Skin of body (tissue), 2 donors: ENCODE measurements around the gene EIPR1. TPM values are rescaled to one million over a fixed set of nuclear protein-coding genes. Genes with fewer than 3 reads are reported as not detected.
A peak's percentile ranks its signal among the peaks of the same experiment; 100 is the strongest.

Experiments used
- DNase-seq: peaks from one replicate; lab custom pipeline; 2025; lab: John Stamatoyannopoulos, UW
- total RNA-seq: library from RNA; depleted of rRNA; stranded (reverse); fragments of >200 nt; gene quantifications from one replicate; pipeline ENCODE4 v1.2.3, GENCODE V29; 2014

EIPR1 gene
- total RNA-seq, 1 donor from 2014 or later, result 14.2 TPM

DNA sequence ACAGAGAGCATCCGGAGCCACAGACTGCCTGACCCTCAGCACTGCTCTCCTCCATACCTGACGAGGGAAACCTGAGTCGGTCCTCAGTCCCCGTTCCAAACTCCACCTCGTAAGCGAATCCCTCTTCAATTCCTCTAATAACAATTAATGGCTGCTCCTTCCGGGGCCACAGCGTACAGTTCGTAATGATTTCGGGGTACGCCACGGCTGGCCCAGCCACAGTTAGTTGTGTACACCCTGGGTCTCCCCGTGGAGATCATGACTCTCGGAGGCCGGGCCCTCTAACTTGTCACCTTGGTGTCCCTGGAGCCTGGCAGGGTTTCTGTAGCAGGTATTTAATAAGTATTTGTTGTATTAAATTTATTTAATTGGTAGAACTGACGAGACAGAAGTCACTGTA lies 121.5 kb downstream of the EIPR1 start:
- DNase-seq, result no peak

DNA sequence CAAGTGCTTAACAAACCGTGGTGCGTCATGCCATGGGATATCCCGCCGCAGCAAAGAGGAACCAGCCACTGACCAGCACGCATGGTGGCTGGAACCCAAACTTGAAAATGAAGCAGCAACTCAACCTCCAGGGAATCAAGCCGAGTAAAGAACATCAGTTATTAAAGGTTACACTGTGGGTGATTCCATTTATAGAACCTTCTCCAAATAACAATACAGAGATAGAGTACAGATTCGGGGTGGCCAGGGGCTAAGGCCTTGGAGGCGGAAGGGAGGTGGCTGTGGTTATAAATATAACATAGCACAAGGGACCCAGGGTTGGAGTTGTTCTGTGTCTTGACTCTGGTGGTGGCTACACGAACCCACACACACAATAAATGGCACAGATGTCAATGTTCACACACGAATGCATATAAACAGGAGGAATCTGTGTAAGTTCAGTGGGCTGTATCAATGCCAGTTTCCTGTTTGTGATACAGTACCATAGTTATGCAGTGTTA lies 123.1 kb downstream of the EIPR1 start:
- no peak for DNase-seq

DNA sequence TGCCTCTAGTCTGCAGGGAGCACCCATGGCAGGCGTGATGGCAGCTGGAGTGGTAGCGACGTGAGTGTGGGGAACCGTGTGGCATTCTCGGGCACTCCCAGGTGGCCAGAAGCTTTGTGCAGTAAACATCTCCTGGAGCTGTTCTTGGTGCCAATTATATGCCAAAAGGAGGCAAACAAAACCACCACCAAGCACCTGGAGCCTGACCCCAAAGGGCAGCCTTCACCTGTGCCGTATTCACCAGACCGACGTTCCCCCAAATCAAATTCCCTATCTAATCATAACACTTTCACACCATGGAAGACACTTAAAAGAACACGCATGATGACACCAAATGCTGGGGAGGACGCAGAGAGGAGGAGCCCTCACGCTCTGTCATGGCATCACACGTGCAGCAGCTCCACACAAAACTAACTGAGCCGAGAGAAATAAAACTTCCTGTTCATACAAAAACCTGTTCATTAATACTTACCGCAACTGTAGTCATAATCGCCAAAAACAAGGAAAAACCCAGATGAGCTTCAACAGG lies 123.6 kb downstream of the EIPR1 start:
- DNase-seq, result no peak

DNA sequence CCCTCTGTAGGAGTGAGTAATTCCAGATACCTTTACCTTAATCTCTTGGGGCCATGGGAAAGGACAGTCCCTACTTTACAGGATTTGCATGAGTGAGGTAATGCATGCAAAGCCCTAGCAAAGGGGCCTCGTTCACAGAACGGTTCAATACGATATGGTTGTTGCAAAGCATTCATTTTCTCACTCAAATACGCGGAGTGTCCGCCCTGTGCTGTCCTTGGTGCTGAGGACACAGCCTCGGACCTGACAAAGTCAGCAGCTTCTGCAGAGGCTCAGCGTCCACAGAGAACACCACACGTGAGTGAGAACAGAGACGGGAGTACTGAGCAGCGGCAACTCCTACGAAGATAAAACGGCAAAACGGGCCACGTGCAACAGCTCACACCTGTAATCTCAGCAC lies 125.7 kb downstream of the EIPR1 start:
- DNase-seq, result no peak

DNA sequence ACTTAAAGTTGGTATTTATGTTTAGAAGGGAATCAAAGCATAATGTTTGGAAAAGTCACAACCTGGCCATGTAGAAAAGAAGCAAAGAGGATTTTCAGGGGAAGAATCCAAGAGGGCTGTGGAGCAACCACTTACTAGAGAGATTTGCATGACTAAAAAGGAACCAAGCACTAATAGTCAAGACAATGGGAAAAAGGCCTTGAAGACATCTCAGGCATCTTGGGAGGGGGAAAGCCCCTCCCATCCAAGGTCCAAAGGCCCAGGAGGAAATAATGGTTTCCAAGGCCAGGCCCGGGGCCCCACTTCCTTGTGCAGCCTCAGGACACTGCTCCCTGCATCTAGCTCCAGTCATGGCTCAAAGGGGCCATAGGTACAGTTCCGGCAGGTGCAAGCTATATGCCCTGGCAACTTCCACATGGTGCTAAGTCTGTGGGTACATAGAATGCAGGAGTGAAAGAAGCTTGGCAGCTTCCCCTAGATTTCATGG lies 128.1 kb downstream of the EIPR1 start:
- DNase-seq, result no peak

DNA sequence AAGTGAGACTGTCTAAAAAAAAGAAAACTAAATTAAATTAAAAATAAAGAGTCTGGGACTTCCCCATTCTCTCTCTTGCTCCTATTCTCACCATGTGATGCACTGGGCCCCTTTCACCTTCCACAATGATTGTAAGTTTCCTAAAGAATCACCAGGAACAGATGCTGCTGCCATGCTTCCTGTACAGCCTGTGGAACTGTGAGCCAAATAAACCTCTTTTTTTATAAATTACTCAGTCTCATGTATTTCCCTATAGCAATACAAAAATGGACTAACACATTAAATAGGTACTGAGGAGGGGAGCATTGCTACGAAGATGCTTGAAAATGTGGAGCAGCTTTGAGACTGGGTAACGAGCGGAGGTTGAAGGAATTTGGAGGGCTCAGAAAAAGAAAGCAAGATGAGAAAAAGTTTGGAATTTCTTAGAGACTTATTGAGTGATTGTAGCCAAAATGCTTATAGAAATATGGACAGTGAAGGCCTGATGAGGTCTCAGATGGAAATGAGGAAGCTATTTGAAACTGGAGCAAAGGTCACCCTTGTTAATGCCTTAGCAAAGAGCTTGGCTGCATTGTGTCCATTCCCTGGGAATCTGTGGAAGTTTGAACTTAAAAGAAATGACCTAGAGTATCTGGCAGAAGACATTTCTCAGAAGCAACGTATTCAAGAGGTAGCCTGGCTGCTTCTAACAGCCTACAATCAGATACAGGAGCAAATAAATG lies 128.7 kb downstream of the EIPR1 start:
- DNase-seq, result no peak

DNA sequence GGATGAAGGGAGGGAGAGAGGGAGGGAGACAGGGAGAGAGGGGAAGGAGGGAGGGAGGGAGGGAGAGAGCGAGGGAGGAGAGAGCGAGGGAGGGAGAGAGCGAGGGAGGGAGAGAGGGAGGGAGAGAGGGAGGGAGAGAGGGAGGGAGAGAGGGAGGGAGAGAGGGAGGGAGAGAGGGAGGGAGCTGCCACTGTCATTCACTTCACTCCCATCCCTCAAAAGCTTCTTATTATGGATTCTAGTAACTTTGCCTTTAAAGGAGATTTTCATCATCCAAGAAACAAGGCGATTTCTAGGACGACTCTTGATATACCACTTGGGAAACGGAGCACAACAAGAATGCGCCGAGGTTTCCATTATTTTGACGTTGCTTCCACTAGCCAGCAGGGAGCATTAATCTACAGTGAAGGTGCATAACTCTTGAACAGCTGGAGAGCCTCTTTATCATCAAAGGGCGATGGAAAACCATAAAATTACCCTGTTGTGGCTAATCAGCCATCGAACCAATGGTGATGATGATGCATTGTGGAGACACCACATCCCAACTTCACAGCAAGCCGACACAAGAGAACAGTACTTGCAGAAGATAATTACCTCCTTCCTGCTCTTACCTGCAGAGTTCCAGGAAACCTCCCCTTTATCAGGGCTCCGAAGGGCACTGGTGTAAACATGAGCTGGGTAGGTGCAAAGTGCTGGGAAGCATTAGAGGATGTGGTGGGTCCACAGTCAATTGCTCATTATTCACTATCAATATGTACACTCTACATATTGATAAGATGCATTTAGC lies 130.5 kb downstream of the EIPR1 start:
- no peak for DNase-seq

DNA sequence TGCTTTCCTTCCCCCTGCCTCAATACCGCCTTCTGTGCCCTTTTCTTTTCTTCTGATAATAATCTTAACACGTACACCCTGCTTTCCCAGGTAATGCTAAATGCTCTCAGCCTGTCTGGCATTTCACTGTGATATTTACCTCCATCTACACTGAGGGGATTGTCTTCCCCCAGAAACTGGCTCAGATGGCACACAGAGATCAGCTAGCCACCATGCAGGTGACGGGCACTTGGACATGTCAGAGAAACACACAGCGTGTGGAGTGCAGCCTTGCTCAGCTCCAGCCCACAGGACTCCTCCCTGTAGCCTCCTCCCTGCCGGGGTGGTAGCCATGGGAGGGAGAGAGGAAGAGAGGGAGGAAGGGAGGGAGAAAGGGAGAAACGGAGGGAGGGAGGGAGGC lies 131.2 kb downstream of the EIPR1 start:
- DNase-seq, result no peak

DNA sequence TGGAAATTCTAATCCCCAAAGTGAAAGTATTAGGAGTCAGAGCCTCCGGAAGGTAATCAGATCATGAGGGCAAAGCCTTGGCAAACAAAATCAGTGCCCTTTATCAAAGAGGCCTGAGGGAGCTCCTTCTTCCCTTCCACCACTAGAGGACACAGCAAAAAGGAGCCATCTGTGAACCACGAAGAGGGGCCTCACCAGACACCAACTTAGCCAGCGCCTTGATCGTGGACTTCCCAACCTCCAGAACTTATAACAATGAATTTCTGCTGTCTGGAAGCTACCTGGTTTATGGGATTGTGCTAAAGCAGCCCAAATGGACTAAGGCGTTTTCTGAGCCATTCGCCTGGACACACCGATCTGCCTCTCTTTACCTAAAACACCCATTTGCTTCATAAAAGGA lies 133.1 kb downstream of the EIPR1 start:
- DNase-seq, result no peak

DNA sequence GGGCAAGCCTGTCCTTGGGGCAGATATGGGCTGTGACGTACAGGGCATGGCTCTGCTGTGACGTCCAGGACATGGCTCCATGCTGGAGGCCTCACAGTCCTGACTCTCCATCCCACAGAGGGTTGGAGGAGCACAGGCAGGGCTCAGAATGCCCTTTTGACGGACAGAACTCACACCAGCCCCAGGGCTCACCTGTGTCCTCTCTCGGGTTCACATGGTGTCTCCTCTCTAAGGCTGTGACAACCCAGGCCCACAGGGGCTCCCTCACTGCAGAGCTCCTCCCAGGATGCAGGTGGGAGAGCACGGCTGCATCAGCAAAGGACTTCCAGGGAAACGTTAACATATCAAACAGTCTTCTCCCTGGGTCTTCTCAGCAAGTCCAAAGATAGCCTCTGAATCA lies 133.8 kb downstream of the EIPR1 start:
- DNase-seq, result no peak

DNA sequence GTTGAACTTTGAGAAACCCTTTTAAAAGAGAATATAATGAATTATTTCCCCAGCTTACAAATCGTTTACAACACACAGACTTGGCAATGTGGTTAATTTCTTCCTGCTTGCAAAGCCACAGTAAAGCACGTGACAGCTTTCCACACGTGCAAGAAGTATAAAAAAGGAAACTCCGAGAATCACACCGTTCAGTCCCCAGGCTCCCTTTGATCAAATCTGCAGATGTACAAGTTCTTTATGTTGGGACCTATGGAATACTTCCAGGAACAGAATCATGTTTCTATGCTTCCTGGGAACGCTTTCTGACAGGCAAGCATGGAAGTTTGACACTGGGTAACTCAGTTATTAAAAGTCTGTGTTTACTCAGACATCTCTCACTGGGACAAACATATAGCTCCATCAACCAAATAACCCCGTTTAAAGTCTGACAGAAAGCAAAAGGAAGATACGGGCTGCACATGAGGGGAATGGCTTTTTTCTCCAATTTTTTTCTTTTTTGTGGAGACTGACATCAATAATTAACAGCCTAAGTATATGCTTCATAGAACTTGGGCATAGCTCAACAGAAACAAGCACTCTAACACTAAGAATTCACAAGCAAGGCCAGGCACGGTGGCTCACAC lies 134.8 kb downstream of the EIPR1 start:
- peak; percentile 21 for DNase-seq

DNA sequence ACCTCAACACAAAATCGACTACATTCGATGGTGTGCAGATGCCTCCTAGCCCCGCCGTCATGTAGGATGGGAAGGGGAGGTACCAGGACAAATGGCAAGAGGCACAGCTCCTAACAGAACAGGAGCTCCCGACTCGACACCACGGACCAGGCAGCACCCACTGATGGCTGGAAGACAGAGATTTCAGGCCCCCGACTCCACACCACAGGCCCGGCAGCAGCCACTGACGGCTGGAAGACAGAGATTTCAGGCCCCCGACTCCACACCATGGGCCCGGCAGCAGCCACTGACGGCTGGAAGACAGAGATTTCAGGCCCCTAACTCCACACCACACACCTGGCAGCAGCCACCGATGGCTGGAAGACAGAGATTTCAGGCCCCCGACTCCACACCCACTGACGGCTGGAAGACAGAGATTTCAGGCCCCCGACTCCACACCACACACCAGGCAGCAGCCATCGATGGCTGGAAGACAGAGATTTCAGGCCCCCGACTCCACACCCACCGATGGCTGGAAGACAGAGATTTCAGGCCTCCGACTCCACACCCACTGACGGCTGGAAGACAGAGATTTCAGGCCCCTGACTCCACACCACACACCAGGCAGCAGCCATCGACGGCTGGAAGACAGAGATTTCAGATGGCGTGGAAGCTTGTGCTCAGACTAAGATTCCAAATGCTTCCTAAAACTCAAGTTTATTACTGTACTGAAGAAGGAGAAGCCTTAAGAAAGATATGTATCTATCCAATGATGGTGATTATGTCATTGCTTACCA lies 135.5 kb downstream of the EIPR1 start:
- no peak for DNase-seq

DNA sequence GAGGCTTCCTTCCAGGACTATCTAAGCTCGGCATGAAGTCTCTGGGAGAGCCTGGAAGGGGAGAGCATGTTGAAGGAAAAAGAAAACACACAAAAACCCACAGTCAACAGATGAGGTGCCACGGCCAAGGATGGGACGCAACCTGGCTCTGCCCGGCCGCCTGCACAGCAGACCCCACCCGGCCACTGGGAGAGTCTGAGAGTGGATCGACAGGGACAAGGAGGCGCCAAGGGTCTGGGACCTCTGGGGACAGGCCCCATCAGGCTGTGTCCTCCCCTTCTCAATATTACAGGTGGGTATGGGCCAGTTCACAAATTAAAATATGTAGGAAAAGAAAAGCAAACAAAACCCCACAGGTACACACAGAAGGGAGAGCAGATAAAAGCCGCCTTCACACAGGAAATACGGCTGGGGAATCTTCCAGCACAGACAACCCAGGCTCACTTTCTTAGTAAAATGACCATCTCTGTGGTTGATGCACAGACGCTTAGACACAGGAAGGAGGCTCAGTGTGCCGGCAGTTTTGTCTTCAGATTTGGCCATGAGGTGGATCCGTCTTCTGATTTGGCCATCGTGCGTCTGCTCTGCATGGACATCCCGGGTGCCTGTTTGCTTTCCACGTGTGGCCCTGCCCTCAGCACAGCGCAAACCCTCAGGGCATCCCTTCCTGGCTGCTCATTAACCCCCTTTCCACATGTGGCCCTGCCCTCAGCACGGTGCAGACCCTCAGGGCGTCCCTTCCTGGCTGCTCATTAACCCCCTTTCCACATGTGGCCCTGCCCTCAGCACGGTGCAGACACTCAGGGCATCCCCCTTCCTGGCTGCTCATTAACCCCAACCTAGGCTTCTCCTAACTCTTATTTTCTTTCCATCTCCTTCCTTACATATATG lies 138.4 kb downstream of the EIPR1 start:
- DNase-seq, result no peak

DNA sequence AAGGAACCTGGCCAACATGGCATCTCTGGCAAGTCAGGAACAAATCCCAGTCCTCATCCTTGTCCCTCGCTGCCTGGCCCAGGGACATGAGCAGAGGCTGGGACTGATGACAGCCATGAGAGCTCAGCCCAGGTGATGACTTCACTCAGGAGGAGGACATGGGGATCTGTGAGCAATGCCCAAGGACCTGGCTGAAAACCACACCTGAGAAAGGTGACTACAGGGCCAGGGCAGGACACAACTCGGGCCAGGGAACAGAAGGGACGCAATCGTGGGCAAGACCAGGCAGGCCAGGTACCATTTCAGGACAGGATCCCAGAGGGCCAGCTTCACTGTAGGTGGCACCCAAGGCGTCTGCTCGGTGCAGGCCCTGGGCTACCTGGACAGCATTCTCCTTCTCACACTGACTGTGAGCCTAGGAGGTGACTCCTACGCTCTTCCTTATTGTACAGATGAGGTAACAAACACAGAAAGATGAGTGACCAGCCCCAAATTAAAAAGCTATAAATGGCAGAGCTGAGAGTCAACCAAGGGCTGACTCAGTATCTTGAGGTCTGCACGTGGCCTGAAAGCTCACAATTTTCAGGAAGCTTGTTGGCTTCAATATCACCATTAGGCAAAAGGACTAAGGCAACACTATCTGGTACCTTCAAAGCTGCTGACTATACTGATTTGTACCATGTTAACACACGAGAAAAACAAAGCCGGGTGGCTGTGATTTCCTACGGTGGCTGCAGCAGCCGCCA lies 141.1 kb downstream of the EIPR1 start:
- DNase-seq, result no peak

DNA sequence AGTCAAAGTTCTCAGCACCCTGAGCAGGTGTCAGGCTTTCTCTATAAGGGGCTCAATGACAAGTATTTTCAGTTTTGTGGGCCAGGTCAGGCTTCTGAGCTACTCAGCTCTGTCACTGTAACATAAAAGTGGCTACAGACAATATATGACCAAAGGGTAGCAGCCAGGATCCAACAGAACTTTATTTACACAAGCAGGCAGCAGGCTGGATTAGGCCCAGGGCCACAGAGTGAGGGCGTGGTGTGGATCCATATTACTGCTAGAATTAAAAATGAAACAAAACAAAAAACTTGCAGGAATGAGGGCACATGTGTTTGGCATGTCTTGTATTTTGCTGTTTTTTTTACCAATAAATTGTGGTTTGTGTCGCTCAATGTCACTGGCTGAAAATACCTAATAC lies 143.7 kb downstream of the EIPR1 start:
- DNase-seq, result no peak

DNA sequence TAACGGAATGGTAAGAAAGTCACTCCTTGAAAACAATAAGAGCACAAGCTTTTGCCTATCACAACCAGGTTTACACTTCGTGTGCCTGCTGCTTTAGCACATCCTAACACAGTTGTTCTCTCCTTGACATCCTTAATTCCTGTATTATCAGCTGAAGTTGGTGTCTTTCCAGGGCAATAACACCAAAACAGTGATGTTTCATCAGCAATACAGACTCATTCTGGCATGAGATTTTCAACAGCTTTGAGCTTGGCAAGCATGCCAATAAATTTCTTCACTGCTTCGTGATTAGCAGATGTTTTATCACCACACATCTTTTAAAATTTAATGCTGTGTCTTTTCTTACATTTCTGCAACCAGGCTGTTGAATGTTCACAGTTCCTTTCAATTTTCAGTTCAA lies 148.4 kb downstream of the EIPR1 start:
- DNase-seq, result no peak

DNA sequence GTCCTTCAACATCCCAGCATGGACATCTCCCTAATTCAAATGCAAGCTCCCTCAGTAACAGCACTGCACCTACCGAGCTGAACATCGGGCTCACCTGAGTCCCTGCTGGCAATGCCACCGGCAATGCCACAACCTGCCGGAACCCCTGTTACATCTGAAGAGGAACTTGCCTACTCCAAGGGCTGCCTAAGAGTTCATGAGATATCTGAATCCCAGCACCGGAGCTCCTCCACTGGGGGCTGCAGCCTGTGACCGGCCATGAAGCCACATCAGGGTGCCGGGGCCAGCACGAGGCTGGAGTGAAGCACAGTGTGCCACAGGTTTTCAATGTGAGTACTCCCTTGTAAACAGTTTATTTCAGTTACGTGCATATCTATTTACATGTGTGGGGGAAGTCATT lies 152.9 kb downstream of the EIPR1 start:
- no peak for DNase-seq

DNA sequence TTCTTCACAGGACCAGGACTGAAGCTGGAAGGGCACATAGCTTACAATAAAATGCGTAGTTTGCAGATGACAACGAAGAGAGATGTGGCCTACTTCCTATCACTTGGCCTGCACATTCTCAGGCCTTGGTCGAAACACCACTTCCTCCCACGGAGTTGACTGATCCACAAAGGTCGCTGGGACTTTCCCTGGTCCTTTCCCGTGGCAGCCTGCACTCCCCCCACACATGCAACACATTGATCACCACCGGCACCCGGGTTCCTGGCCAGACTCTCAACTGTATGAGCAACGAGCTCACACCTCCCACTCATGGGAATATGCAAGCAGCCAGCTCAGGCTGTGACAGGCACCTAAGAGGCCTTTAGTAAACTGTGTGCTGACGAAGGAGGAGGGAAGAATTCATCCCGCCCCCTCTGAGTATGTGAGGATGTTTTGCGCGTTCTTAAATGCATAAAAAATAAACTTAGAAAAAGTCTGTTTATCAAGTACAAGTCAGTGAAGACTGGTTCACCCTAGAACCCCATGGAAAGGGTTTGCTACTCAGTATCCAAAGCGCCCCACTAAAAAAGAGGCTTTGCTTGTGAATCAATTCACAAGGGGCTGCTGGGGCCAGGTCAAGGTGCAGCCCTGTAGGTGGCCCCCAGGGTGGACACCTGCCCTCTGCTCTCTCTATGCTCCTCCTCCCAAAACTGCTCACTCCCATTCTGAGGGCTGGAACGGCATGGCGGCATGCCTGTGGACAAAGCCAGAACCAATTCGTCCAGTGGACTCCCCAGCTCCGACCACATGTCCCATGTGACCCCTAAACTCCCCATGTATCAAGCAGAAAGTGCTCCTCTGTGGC lies 154.3 kb downstream of the EIPR1 start:
- no peak for DNase-seq

DNA sequence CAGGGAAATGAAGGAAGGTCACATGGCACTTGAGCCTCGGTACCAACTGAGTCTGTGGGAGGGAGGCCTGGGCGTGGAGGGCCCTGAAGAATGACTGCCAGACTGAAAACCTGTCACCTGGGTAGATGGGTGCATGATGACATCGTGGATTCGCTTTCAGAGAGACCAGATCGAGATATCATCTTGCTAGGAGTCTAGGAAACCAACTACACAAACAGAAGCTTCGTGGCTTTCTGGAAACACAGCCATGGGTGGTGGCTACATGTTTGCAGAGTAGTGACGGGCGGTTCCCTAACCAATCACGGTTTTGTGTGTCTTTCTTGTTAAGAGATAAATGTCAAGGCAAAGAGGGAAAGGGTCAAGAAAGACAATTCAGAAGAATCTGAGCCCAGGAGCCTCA lies 155.0 kb downstream of the EIPR1 start:
- no peak for DNase-seq
